ENCODE data around the gene ALX3.
"Not testable (repeated sequence)": the region's sequence is repeated elsewhere in the genome, so short reads cannot be mapped to it uniquely, and the experiment has no call there.

ALX3 gene

GRCh38 chr1:110088739-110089316, 18.4 kb upstream of the ALX3 start:
- no peak for DNase-seq

DNA sequence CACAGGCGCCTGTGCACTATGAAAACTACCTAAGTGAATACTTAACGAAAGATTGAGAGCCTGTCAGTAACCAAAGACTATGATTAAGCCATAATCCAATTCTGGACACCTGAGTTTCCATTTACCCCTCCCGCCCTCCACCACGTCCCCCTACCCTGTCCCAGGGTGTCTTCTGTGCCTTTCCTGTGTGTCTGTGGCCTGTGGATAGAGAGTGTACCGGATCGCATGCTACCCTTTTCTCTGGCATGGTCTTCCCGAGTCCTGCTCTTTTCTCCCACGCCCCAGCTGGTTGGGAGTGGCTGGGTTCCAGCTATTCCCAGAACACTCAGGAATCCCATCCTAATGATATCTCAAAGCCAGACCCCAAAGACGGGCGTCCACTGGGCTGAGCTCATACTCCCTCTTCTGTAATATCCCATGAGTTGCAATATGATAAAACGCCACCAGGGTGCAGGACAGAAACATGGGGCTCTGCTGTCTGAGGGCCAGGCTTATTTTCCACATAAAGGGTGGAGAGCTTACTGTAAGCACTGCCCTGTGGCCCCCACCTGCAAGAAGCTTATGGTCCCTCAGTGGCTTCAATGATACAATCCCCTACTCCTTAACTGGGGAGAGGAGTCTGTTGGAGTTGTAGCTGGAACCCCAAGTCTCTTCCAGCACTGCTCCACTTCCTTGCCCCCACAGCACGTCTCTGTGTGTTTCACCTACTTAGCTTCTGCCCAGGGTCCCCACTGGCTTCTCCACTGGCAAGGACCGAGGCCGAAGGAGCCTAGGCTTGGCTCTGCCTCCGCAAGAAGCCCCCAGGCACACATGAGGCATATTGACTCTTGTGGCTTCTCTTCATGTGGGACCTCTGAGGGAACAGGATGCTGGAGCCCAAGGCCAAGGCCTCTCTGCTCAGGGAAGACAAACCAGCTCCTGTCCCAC, 17.6 kb upstream of the ALX3 start:
- peak; percentile 32 for DNase-seq

DNA sequence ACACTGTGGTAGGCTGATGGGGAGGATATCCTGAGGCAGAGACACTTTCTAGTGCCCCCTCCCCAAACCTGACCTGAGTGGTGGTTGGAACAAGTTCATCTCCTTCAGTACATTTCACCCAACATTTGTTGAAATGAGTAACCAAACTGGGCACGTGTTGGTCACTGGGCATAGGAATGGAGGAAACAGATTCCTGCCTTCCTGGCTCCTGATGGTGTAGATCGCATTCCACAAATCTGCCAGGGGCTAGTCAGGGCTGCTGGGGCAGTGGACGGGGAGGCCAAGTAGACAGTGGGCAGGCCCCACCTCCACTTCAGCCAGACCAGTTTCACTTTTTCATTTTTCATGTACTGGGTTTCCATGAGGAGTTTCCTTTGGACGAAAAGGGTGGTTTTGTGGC, 16.5 kb upstream of the ALX3 start:
- DNase-seq: no peak

DNA sequence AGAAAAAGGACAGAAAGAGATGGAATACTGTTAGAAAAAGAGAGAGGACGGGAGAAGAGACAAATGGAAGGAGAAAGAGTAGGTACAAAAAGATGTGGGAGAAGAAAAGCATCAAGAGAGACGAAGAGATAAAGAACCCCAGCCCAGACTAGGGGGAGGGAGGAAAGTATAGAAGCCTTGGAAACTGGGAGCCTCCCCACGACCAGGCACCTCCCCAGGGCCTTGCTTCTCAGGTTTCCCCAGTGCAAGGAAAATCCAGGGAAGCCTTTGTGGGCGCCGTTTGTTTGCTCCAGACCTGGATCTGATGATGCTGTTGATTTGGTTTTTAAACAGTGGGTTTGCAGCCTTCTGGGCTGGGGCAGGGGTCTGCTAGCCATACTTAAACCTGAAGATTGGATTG, 15.2 kb upstream of the ALX3 start:
- DNase-seq: no peak

GRCh38 chr1:110084227-110085078, 14.0 kb upstream of the ALX3 start:
- peak; percentile 22 for DNase-seq

DNA sequence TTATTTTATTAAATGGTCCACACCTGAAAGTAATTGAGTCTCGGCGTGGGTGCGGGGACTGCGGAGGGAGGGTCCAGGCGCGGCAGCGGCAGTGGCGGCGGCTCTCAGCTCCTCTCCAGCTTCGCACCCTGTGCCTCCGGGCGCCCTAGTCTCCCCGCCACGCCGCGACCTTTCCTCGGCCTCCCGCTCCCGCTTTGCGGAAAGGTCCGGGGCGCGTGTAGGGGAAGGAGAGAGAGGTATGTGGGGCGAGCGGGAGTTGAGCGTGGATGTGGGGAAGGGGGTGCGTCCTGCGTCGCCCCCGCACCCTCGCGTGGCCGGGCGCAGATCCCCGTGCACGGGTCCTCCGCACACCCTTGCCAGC, 13.4 kb upstream of the ALX3 start:
- peak; percentile 8 for DNase-seq

DNA sequence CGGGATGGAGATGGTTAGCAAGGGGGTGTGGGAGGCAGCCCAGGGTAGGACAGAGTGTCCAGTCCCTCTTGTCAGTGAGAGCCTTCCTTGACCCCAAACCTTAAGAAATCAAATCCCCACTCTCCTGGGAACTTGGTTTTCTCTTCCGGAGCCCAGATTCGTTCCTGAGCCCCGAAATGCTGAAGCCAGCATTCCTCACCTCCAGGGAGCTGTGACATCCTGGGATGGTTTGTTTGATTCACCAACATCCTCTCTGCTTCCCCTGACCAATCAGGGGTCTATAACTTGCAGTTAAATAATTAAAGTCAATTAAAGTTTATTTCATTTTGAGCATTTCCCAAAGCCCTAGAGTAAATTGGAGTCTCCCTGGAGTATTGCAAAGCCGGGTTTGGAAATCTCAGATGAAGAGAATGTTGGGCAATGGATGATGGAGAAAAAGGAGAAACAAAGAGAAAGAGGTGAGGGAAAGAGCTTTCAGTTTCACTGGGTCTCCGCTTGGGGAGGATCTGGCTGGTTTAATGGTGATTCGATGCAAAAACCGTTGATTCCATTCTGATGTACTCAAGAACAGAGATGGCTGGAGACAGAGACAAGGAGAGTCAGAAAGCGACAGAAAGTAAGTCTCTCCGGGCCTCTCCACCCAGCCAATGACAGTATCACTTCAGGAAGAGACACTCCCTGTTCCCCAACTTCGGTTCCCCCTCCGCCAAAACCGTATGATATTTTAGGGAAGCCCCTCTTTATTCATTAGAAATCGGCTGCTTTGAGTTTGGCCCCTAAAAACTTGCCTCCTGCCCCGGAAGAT, 12.8 kb upstream of the ALX3 start:
- DNase-seq: no peak

DNA sequence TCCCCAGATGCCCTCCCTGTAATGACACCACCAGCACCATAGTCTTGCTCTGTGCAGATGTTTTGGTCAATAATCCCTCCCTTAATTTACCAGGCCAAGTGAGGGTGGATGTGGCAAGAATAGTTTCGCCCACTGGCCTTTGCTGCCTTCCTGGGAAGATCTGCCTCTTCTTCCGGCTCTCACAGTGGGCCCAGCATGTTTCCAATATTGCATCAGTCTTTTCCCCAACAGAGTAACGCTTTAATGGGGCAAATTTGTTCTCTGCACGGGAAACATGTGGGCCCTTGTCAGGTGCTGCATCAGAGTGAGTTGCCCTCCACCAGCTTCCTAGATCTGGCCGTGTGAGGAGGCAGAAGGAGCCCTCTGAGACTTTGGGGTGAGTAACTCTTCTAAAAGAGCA, 12.0 kb upstream of the ALX3 start:
- no peak for DNase-seq

DNA sequence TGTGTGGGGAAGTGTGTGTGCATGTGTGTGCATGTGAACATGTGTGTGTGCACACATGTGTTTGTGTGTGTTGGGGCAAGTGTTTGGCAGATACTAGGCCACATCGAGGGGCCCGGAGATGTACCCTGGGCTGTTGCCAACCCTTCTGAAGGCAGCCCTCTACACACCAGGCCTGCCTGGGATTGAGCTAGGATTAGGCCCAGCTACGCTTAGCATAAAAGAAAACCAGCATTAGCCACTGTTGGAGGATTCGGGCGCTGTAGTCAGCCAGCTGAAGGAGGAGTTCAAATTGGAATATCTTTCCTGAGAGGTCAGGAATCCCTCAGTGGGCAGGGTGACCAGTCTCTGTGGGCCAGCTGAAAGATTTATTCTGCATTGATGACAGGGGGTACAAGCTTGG, 10.6 kb upstream of the ALX3 start:
- DNase-seq: no peak

DNA sequence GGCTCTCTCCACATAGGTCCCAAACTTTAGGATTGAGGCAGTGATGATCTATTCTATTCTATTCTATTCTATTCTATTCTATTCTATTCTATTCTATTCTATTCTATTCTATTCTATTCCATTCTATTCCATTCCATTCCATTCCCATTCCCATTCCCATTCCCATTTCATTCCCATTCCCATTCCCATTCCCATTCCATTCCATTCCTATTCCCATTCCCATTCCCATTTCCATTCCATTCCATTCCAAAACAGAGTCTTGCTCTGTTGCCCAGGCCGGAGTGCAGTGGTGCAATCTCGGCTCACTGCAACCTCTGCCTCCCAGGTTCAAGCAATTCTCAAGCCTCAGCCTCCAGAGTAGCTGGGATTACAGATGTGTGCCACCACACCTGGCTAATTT, 9.5 kb upstream of the ALX3 start:
- not testable (repeated sequence) for DNase-seq

- no peak for DNase-seq
Measured at GRCh38 chr1:110076789-110077500, 6.5 kb upstream of the ALX3 start.

DNA sequence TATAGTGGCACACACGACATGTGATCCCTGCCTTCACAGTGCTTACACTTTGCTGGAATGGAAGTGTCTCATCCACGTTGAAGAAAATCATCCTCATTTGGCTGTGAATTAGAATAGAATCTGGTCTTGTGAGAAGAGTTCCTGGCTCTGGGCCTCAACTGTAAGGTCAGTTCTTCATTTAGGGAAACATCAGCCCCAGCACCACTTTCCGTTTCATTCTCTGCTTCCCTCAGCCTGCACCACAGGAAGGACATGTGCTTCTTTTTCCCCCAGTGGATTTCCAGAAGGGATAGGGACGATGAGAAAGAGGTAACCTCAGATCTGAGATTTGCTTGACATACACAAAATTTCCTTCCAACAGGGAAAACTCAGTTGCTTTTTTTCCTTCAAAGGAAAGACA, 3.7 kb upstream of the ALX3 start:
- DNase-seq: no peak

- DNase-seq: no peak
Measured at GRCh38 chr1:110070282-110070669, 196 bp downstream of the ALX3 start.

- peak; percentile 10 for DNase-seq
Measured at GRCh38 chr1:110069404-110070281, 829 bp downstream of the ALX3 start.

- peak; percentile 35 for DNase-seq
Measured at GRCh38 chr1:110068646-110069403, 1.6 kb downstream of the ALX3 start.

DNA sequence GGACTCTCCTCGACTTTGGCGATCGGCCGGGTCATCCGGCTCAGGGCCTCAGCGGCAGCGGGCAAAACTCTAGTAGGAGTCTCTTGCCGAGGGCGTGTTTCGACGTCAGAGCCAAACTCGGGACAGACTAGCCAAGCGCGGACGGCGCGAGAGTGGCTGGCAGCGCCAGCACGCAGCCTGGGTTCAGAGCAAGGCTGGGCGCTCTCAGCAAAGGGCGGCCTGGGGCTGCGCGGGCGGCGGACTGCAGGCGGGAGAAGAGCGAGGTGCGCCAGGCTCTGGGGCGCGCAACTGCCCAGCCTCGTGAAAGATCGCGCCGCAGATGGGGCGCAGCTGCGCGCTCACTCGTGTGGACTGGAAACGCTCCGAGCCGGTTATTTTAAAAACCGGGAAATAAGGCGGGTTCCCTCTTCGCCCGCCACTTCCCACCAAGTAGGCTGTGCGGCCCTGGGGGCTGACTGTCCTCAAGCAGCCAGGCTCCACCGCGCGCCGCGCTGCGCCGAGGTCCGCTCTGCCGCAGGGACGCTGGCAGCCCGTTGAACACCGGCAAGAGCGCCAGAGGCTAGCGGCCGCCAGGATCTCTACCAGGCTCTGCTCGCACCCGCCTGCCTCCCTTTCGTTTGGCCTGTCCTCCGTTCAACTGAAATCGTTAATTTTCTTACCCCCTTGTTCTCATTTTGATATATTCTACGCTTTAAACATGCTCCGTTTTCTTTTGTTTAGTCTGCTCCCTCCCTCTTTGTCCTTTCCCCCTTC, 2.4 kb downstream of the ALX3 start:
- DNase-seq: no peak

DNA sequence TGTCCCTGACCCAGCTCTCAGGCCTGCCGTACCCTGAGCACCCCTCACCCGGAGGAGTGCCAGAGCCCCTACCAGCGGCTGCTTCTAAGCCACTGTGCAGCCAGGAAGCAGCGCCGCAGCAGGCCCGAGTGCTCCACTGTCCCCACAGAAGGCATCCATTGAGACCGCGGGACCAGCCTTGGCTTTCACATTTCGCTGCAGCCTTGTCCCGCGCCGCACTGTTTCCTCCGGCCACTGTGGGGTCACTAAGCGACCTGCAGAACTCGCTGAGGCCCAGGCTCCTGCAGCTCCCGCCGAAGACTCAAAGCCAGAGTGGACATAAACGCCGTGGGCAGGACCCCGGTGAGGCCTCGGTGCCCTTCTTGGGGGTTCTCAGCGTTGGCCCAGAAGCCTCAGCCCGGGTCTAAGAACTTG, 3.0 kb downstream of the ALX3 start:
- DNase-seq: no peak

DNA sequence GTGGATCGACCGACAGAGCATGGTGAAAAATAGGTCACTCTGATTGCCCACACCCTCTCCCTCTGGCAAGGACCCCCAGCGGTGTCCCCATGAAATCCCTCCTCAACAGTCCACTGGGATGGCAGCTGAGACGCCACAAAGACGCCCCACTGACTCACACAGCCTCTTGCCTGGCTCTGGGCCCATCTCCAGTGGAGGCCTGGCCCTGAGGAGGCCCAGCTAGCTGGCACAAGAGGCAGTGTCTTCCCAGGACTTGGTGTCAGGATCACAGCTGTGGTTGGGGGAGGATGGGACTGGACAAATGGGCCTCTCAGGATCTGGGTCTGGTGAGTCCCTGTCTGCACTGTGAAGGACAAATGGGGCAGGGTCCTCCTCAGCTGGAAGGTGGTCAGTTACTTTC, 4.6 kb downstream of the ALX3 start:
- DNase-seq: no peak

DNA sequence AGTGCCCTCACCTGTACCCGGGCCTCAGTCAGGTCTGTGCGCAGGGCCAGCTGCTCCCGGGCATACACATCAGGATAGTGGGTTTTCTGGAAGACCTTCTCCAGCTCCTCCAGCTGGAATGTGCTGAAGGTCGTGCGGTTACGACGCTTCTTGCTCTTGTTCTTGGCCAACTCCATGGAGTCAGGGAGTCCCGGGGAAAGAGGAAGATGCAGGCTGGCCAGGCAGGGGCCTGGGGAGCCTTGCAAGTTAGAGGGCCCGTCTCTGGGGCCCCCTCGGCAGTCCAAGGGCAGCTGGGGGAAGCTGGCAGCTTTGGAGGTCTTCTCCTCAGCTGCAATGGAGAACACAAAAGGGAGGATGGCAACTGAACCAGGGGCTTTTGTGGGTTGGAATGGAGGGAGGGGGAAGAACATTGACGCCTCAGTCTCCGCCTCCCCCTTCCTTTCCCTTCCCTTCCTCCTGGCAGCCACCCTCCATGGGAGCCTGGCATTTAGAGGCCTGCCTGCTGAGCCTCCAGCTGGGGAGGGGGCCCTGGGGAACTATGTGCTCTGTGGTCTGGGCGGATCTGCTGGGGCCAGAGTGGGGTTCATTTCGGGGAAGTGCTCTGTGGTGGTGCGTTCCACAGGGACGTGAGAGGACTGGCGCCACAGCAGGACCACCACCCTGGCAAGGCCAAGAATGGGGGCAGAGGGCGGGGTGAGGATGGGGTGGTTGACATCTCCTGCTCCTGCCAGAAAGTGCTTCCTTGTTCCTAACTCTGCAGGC, 5.7 kb downstream of the ALX3 start:
- DNase-seq: no peak
